H1 (cell line): Measurements from ENCODE around the gene SEPTIN5. TPM values are rescaled to one million over a fixed set of nuclear protein-coding genes. Genes with fewer than 3 reads are reported as not detected.

ENCODE experiments used
- BCL11A ChIP-seq, 2 experiments: IDR thresholded peaks; one replicate each; pipeline ENCODE4 v1.6.1; 2011; ENCODE audit warnings: low read depth in 2 of 2, low read length in 2 of 2, mild to moderate bottlenecking in 2 of 2
- CEBPB ChIP-seq: IDR thresholded peaks from 2 replicates; pipeline ENCODE4 v1.6.1; 2012; ENCODE audit warnings: low read depth, low read length
- EZH2 ChIP-seq: fragments of 200-600 bp; sonication (generic); IDR thresholded peaks from 2 replicates; pipeline ENCODE4 v1.7.1; 2012; ENCODE audit warnings: low read depth, mild to moderate bottlenecking, moderate library complexity, low read length, inconsistent platforms; ENCODE audit not compliant: severe bottlenecking
- HDAC2 ChIP-seq, 2 experiments: fragments of 300-600 bp in 1 of 2; sonication (generic) in 1 of 2; IDR thresholded peaks; 2 replicates each; pipeline ENCODE4 v1.6.1; 2011 to 2012; ENCODE audit warnings: low read depth in 2 of 2, low read length in 2 of 2, mild to moderate bottlenecking in 2 of 2, moderate library complexity in 2 of 2, borderline replicate concordance in 1 of 2, inconsistent platforms in 1 of 2
- POLR2A ChIP-seq, 2 experiments: IDR thresholded peaks; 1 replicate in 1 of 2; 2 replicates in 1 of 2; pipeline ENCODE4 v1.6.1; 2011; ENCODE audit warnings: low read depth in 2 of 2, low read length in 2 of 2, mild to moderate bottlenecking in 2 of 2; ENCODE audit errors: control extremely low read depth in 1 of 2
- RBBP5 ChIP-seq: IDR thresholded peaks from 2 replicates; pipeline ENCODE4 v1.7.1; 2012; ENCODE audit warnings: low read depth, mild to moderate bottlenecking, inconsistent platforms, low read length, moderate library complexity, borderline replicate concordance
- SP2 ChIP-seq: IDR thresholded peaks from 2 replicates; pipeline ENCODE4 v1.6.1; 2012; ENCODE audit warnings: mild to moderate bottlenecking, low read length, inconsistent platforms
- SUZ12 ChIP-seq: fragments of 200-600 bp; sonication (generic); IDR thresholded peaks from 2 replicates; pipeline ENCODE4 v1.6.1; 2012; ENCODE audit warnings: mild to moderate bottlenecking, inconsistent platforms, low read length, moderate library complexity, mixed read lengths
- YY1 ChIP-seq: IDR thresholded peaks from 2 replicates; pipeline ENCODE4 v1.6.1; 2011; ENCODE audit warnings: low read depth, mild to moderate bottlenecking, low read length
- polyA plus RNA-seq, 7 experiments: library from polyadenylated mRNA; depleted of rRNA in 3 of 7; stranded (reverse) in 5 of 7; unstranded in 2 of 7; fragments of >200 nt in 5 of 7; fragments of 200-250 nt in 2 of 7; gene quantifications; 1 replicate in 5 of 7; 2 replicates in 1 of 7; 4 replicates in 1 of 7; pipeline versions ENCODE4 v1.2.1 to v1.2.3, GENCODE V29; 2011 to 2013; ENCODE audit warnings: missing spikeins in 2 of 7, mixed read lengths in 2 of 7
- total RNA-seq: library from RNA; stranded (reverse); fragmentation: NEBNext Ultra II Directional; extraction: Animal tissue kit (Norgen Biotek cat#: 25700); gene quantifications from 2 replicates; pipeline ENCODE4 v1.2.1, GENCODE V29; 2021
- TF ChIP-seq, protein P1 (sequence below): fragments of 300-600 bp; sonication (generic); IDR thresholded peaks from 2 replicates; pipeline ENCODE4 v1.7.1; 2012; ENCODE audit warnings: low read length, moderate library complexity, mild to moderate bottlenecking, inconsistent platforms; ENCODE audit not compliant: insufficient replicate concordance

SEPTIN5 gene
- total and polyA plus RNA-seq, 2 of the 8 experiments (the other 6 are each of a cell fraction or from before 2014, with no cell fraction given) = 6.0 to 8.6 TPM

DNA sequence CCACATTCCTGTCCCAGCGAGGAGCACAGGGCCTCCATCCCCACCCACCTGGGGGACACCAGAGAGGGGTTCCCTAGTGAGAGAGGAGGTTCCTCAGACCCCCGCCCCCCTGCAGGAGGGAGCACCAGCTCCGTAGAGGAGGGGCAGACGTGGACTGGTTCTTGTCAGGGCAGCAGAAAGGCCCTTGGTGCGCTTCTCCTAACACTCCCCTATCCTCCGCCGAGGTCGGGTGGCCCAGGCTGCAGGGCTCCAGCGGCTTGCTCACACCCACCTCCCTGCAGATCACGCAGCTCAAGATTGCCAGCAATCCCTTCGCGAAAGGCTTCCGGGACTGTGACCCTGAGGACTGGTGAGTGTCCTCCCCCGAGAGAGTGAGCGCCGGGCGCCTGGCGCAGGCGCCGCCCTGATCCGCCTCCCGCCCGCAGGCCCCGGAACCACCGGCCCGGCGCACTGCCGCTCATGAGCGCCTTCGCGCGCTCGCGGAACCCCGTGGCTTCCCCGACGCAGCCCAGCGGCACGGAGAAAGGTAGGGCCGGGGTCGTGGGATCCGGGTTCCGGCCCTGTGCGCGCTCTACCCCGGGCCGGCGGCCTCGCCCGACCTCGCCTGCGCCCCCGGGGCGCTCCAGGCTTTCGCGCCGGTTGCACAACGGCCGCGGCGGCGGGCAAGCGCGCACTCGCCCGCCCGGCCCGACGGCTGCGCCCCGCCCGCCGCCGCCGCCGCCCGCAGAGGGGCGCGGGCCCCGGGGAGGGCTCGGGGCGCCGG is 51.4 kb downstream of the SEPTIN5 start (continued):
- TF ChIP-seq, protein P1, sequence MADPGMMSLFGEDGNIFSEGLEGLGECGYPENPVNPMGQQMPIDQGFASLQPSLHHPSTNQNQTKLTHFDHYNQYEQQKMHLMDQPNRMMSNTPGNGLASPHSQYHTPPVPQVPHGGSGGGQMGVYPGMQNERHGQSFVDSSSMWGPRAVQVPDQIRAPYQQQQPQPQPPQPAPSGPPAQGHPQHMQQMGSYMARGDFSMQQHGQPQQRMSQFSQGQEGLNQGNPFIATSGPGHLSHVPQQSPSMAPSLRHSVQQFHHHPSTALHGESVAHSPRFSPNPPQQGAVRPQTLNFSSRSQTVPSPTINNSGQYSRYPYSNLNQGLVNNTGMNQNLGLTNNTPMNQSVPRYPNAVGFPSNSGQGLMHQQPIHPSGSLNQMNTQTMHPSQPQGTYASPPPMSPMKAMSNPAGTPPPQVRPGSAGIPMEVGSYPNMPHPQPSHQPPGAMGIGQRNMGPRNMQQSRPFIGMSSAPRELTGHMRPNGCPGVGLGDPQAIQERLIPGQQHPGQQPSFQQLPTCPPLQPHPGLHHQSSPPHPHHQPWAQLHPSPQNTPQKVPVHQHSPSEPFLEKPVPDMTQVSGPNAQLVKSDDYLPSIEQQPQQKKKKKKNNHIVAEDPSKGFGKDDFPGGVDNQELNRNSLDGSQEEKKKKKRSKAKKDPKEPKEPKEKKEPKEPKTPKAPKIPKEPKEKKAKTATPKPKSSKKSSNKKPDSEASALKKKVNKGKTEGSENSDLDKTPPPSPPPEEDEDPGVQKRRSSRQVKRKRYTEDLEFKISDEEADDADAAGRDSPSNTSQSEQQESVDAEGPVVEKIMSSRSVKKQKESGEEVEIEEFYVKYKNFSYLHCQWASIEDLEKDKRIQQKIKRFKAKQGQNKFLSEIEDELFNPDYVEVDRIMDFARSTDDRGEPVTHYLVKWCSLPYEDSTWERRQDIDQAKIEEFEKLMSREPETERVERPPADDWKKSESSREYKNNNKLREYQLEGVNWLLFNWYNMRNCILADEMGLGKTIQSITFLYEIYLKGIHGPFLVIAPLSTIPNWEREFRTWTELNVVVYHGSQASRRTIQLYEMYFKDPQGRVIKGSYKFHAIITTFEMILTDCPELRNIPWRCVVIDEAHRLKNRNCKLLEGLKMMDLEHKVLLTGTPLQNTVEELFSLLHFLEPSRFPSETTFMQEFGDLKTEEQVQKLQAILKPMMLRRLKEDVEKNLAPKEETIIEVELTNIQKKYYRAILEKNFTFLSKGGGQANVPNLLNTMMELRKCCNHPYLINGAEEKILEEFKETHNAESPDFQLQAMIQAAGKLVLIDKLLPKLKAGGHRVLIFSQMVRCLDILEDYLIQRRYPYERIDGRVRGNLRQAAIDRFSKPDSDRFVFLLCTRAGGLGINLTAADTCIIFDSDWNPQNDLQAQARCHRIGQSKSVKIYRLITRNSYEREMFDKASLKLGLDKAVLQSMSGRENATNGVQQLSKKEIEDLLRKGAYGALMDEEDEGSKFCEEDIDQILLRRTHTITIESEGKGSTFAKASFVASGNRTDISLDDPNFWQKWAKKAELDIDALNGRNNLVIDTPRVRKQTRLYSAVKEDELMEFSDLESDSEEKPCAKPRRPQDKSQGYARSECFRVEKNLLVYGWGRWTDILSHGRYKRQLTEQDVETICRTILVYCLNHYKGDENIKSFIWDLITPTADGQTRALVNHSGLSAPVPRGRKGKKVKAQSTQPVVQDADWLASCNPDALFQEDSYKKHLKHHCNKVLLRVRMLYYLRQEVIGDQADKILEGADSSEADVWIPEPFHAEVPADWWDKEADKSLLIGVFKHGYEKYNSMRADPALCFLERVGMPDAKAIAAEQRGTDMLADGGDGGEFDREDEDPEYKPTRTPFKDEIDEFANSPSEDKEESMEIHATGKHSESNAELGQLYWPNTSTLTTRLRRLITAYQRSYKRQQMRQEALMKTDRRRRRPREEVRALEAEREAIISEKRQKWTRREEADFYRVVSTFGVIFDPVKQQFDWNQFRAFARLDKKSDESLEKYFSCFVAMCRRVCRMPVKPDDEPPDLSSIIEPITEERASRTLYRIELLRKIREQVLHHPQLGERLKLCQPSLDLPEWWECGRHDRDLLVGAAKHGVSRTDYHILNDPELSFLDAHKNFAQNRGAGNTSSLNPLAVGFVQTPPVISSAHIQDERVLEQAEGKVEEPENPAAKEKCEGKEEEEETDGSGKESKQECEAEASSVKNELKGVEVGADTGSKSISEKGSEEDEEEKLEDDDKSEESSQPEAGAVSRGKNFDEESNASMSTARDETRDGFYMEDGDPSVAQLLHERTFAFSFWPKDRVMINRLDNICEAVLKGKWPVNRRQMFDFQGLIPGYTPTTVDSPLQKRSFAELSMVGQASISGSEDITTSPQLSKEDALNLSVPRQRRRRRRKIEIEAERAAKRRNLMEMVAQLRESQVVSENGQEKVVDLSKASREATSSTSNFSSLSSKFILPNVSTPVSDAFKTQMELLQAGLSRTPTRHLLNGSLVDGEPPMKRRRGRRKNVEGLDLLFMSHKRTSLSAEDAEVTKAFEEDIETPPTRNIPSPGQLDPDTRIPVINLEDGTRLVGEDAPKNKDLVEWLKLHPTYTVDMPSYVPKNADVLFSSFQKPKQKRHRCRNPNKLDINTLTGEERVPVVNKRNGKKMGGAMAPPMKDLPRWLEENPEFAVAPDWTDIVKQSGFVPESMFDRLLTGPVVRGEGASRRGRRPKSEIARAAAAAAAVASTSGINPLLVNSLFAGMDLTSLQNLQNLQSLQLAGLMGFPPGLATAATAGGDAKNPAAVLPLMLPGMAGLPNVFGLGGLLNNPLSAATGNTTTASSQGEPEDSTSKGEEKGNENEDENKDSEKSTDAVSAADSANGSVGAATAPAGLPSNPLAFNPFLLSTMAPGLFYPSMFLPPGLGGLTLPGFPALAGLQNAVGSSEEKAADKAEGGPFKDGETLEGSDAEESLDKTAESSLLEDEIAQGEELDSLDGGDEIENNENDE = no peak
- TF ChIP-seq SP2 (no peak), HDAC2 (IDR thresholded peaks at IDR 0.05; ENCODE audit: borderline replicate concordance in 1 of 2, low read depth in 2 of 2, low read length in 2 of 2) (0 out of 4 replicates have a peak, but pooled peaks of 1 of the 2 experiments have one; percentile 29), EZH2 (peak; percentile 25), CEBPB (0 out of 2 replicates have a peak, but pooled peaks have one; percentile 33), YY1 (no peak), BCL11A (IDR thresholded peaks at IDR 0.05; ENCODE audit: low read depth in 2 of 2, low read length in 2 of 2) (no peak), POLR2A (IDR thresholded peaks at IDR 0.05; ENCODE audit: control extremely low read depth in 1 of 2, low read depth in 2 of 2, low read length in 2 of 2) (no peak), SUZ12 (peak; percentile 59), RBBP5 (no peak; the same call in 1 of the 2 replicates)
